A673 (cell line): ENCODE results near the gene AQP12A. TPM values are rescaled to one million over a fixed set of nuclear protein-coding genes. Genes with fewer than 3 reads are reported as not detected.
"Not testable (repeated sequence)": the region's sequence is repeated elsewhere in the genome, so short reads cannot be mapped to it uniquely, and the experiment has no call there.

Source experiments
- BruUV-seq: library from RNA; stranded (reverse); fragments of 400-500 nt; replicated peaks from 2 replicates; lab custom pipeline; 2021; lab: Mats Ljungman, UMichigan
- CTCF ChIA-PET: fragments of 300-600 bp; sonication (Branson Sonifier 250); formaldehyde crosslinking; loops from one replicate; lab custom pipeline; 2022; ENCODE audit warnings: antibody characterized with exemption; lab: Charles Lee
- POLR2A ChIA-PET: fragments of 300-600 bp; sonication (Branson Sonifier 250); formaldehyde crosslinking; loops from one replicate; lab custom pipeline; 2022; ENCODE audit warnings: antibody characterized with exemption; ENCODE audit not compliant: low non-redundant PET; lab: Charles Lee
- DNase-seq: peaks from one replicate; pipeline ENCODE4 v3.0.0-alpha.2; 2015; ENCODE audit warnings: low spot score
- H3K27ac ChIP-seq: fragments of 200-600 bp; sonication (generic); 2 replicates; pipeline ENCODE4 v1.5.1; 2016; ENCODE audit warnings: mixed run types, low read depth, mild to moderate bottlenecking, mixed read lengths, antibody characterized with exemption, low read length; ENCODE audit not compliant: poor library complexity, severe bottlenecking
- H3K27me3 ChIP-seq: fragments of 200-600 bp; sonication (generic); replicated peaks from 2 replicates; pipeline ENCODE4 v1.6.1; 2017; ENCODE audit warnings: mixed run types, low read depth, mild to moderate bottlenecking, mixed read lengths, antibody characterized with exemption, low read length; ENCODE audit not compliant: insufficient read depth, poor library complexity
- H3K36me3 ChIP-seq: fragments of 200-600 bp; sonication (generic); 2 replicates; pipeline ENCODE4 v1.6.1; 2016; ENCODE audit warnings: mixed run types, mild to moderate bottlenecking, mixed read lengths, antibody characterized with exemption, low read length; ENCODE audit not compliant: insufficient read depth, poor library complexity, severe bottlenecking
- H3K4me1 ChIP-seq: fragments of 200-600 bp; sonication (generic); 2 replicates; pipeline ENCODE4 v1.6.1; 2017; ENCODE audit warnings: mixed run types, mild to moderate bottlenecking, mixed read lengths, antibody characterized with exemption, low read length; ENCODE audit not compliant: insufficient read depth, poor library complexity, severe bottlenecking
- H3K4me3 ChIP-seq: fragments of 200-600 bp; sonication (generic); 2 replicates; pipeline ENCODE4 v1.5.1; 2016; ENCODE audit warnings: low read depth, mixed run types, mild to moderate bottlenecking, mixed read lengths, low read length; ENCODE audit not compliant: poor library complexity, severe bottlenecking
- H3K9me3 ChIP-seq: fragments of 200-600 bp; sonication (generic); 2 replicates; pipeline ENCODE4 v1.6.1; 2016; ENCODE audit warnings: mixed run types, low read depth, mild to moderate bottlenecking, mixed read lengths, antibody characterized with exemption, low read length; ENCODE audit not compliant: poor library complexity, severe bottlenecking
- CTCF ChIP-seq: fragments of 300-800, 200-600 bp; sonication (generic); conservative IDR thresholded peaks from 2 replicates; pipeline ENCODE4 v1.5.1; 2017; ENCODE audit warnings: low read depth, mild to moderate bottlenecking, antibody characterized with exemption, low read length, moderate library complexity, mixed read lengths
- EZH2 ChIP-seq: fragments of 200-600 bp; sonication (generic); IDR thresholded peaks from 2 replicates; pipeline ENCODE4 v1.6.1; 2017; ENCODE audit warnings: borderline replicate concordance, low read depth, mild to moderate bottlenecking, mixed read lengths, antibody characterized with exemption, low read length; ENCODE audit not compliant: poor library complexity, severe bottlenecking
- intact Hi-C: fragments of 100-400 bp; cut with micrococcal nuclease; formaldehyde crosslinking; loops from one replicate; pipeline ENCODE4 v1.10.0; 2022; ENCODE audit not compliant: unreplicated experiment
- total RNA-seq: library from RNA; stranded (reverse); gene quantifications from 2 replicates; pipeline ENCODE4 v1.2.3, GENCODE V29; 2021

AQP12A gene
- total RNA-seq, 1 experiment from 2014 or later: not detected

- TF ChIP-seq CTCF (no peak), EZH2 (no peak)
- BruUV-seq: no TSS peak
- Histone ChIP-seq H3K27me3 (peaks cover 54% of the 10 kb centered on the region), H3K9me3 (no peaks in the 10 kb centered on the region), H3K36me3 (no peaks in the 10 kb centered on the region), H3K27ac (no peak overlapping the region), H3K4me1 (no peaks in the 10 kb centered on the region), H3K4me3 (no peak overlapping the region)
- ChIA-PET CTCF (no interaction called here), POLR2A (no interaction called here)
- intact Hi-C loops: no loop called here
- no peak for DNase-seq
Observed at GRCh38 chr2:240672701-240673190, 18.9 kb upstream of the AQP12A start.

- DNase-seq, H3K27ac ChIP-seq, BruUV-seq, POLR2A ChIA-PET, intact Hi-C loops, H3K4me1 ChIP-seq, H3K36me3 ChIP-seq, CTCF ChIA-PET, H3K4me3 ChIP-seq, H3K9me3 ChIP-seq: not testable (repeated sequence)
- H3K27me3 ChIP-seq: peaks cover 36% of the 10 kb centered on the region
Observed at GRCh38 chr2:240674461-240675184, 17.0 kb upstream of the AQP12A start.

GRCh38 chr2:240675345-240675744, 16.3 kb upstream of the AQP12A start:
- CTCF ChIA-PET, H3K27ac ChIP-seq, H3K36me3 ChIP-seq, POLR2A ChIA-PET, BruUV-seq, H3K9me3 ChIP-seq, H3K4me3 ChIP-seq, intact Hi-C loops, DNase-seq, H3K4me1 ChIP-seq: not testable (repeated sequence)
- H3K27me3 ChIP-seq: peaks cover 29% of the 10 kb centered on the region

GRCh38 chr2:240678043-240678442, 13.6 kb upstream of the AQP12A start:
- H3K4me3 ChIP-seq, H3K27ac ChIP-seq, H3K4me1 ChIP-seq, H3K9me3 ChIP-seq, BruUV-seq, POLR2A ChIA-PET, intact Hi-C loops, H3K27me3 ChIP-seq, CTCF ChIA-PET, H3K36me3 ChIP-seq, DNase-seq: not testable (repeated sequence)

DNA sequence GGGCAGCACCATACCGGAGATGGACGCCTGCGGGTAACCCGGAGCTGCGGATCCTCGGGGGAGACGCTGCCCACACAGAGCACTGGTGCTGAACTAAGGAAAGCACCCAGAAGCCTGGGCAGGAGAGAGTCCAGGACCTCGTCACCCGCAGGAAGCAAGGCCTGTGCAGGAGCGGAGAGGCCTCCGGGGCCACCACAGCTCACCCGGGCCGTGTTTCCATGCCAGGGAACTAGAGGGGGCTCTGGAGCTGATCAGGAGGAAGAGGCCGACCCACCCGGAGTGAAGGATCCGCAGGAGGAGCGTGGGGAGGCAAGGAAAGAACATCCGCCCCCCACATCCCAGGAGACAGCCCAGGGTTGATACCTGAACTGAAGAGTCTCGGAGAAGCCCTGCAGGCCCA, 12.8 kb upstream of the AQP12A start:
- DNase-seq, H3K4me1 ChIP-seq, H3K36me3 ChIP-seq, POLR2A ChIA-PET, intact Hi-C loops, H3K4me3 ChIP-seq, BruUV-seq, H3K9me3 ChIP-seq, H3K27me3 ChIP-seq, CTCF ChIA-PET, H3K27ac ChIP-seq: not testable (repeated sequence)

DNA sequence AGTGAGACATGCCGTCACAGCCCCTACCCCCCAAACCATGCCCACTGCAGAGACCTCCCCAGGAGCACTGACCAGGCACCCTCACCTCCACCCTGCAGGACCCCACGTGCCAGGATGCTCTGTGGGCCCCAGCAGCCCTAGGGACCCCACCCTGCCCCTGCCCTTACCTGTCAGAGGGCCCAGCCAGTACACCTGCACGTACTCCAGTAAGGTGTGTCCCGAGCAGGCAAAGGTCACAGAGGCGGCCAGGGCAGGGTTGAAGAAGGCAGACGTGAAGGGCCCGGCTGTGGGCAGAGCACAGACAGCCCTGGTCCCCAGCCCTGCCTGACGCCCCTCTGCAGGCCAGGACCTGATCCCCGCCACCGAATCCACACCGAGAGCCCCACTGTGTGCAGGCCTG, 11.5 kb upstream of the AQP12A start:
- BruUV-seq, H3K36me3 ChIP-seq, H3K9me3 ChIP-seq, H3K27me3 ChIP-seq, H3K27ac ChIP-seq, POLR2A ChIA-PET, H3K4me3 ChIP-seq, DNase-seq, CTCF ChIA-PET, H3K4me1 ChIP-seq, intact Hi-C loops: not testable (repeated sequence)
